IMR-90 (cell line): ENCODE data around the gene MAGI2. TPM values are rescaled to one million over a fixed set of nuclear protein-coding genes. Genes with fewer than 3 reads are reported as not detected.

Experiments
- ATAC-seq: fragments of 200-7000 bp; cut with Tn5 transposase; 2 replicates; pipeline ENCODE4 v1.9.1; 2020; ENCODE audit warnings: low read depth, mild to moderate bottlenecking, moderate library complexity
- BruUV-seq: library from RNA; stranded (reverse); fragments of 400-500 nt; replicated peaks from 2 replicates; lab custom pipeline; 2021; lab: Mats Ljungman, UMichigan
- CTCF ChIA-PET: fragments of 300-600 bp; formaldehyde crosslinking; extraction: SDS; loops from one replicate; lab custom pipeline; 2021; ENCODE audit warnings: antibody characterized with exemption; lab: Yijun Ruan, JAX
- POLR2A ChIA-PET: fragments of 300-600 bp; sonication (Branson Sonifier 250); formaldehyde crosslinking; loops from one replicate; lab custom pipeline; 2022; ENCODE audit warnings: antibody characterized with exemption; ENCODE audit not compliant: unreplicated experiment; lab: Charles Lee
- DNase-seq: peaks from one replicate; pipeline ENCODE4 v3.0.0; 2013
- H2AFZ ChIP-seq: replicated peaks from 2 replicates; pipeline ENCODE3; 2013; ENCODE audit warnings: low read length, mild to moderate bottlenecking; ENCODE audit not compliant: poor library complexity
- H2AK5ac ChIP-seq: 2 replicates; pipeline ENCODE4 v1.6.1; 2013; ENCODE audit warnings: low read depth, low read length, inconsistent platforms
- H2AK9ac ChIP-seq: replicated peaks from 2 replicates; pipeline ENCODE3; 2013; ENCODE audit warnings: mild to moderate bottlenecking, low read depth, low read length, moderate library complexity; ENCODE audit not compliant: poor library complexity
- H2BK120ac ChIP-seq: 2 replicates; pipeline ENCODE4 v1.6.1; 2013; ENCODE audit warnings: low read depth, low read length, inconsistent platforms
- H2BK15ac ChIP-seq: 3 replicates; pipeline ENCODE4 v1.6.1; 2013; ENCODE audit warnings: low read depth, low read length, inconsistent platforms
- H2BK20ac ChIP-seq: 2 replicates; pipeline ENCODE4 v1.6.1; 2013; ENCODE audit warnings: low read depth, mild to moderate bottlenecking, inconsistent platforms, low read length, moderate library complexity
- H2BK5ac ChIP-seq: 2 replicates; pipeline ENCODE4 v1.6.1; 2013; ENCODE audit warnings: mild to moderate bottlenecking, low read depth, low read length, inconsistent platforms; ENCODE audit not compliant: poor library complexity, severe bottlenecking
- H3K14ac ChIP-seq: replicated peaks from 2 replicates; pipeline ENCODE4 v1.6.1; 2013; ENCODE audit warnings: low read depth, low read length, inconsistent platforms
- H3K18ac ChIP-seq: 2 replicates; pipeline ENCODE4 v1.6.1; 2013; ENCODE audit warnings: low read depth, low read length, control low read depth
- H3K23ac ChIP-seq: 2 replicates; pipeline ENCODE4 v1.6.1; 2013; ENCODE audit warnings: low read depth, low read length, inconsistent platforms
- H3K27ac ChIP-seq: 2 replicates; pipeline ENCODE4 v1.5.1; 2013; ENCODE audit warnings: mild to moderate bottlenecking, control low read depth, low read length; ENCODE audit not compliant: insufficient read depth
- H3K27me3 ChIP-seq: 2 replicates; pipeline ENCODE4 v1.6.1; 2013; ENCODE audit warnings: low read length; ENCODE audit not compliant: control insufficient read depth, insufficient read depth
- H3K36me3 ChIP-seq: 2 replicates; pipeline ENCODE4 v1.6.1; 2013; ENCODE audit warnings: low read length, mixed read lengths; ENCODE audit not compliant: control insufficient read depth, insufficient read depth
- H3K4ac ChIP-seq: 2 replicates; pipeline ENCODE4 v1.6.1; 2013; ENCODE audit warnings: low read depth, low read length, inconsistent platforms
- H3K4me1 ChIP-seq: 2 replicates; pipeline ENCODE4 v1.6.1; 2013; ENCODE audit warnings: low read length, mixed read lengths; ENCODE audit not compliant: control insufficient read depth, insufficient read depth
- H3K4me2 ChIP-seq: 2 replicates; pipeline ENCODE4 v1.6.1; 2013; ENCODE audit warnings: low read depth, mild to moderate bottlenecking, control low read depth, low read length, moderate library complexity
- H3K4me3 ChIP-seq: 2 replicates; pipeline ENCODE4 v1.5.1; 2013; ENCODE audit warnings: low read depth, mild to moderate bottlenecking, control low read depth, low read length, moderate library complexity; ENCODE audit not compliant: insufficient read depth
- H3K56ac ChIP-seq: 2 replicates; pipeline ENCODE4 v1.6.1; 2013; ENCODE audit warnings: low read length, inconsistent platforms; ENCODE audit not compliant: insufficient read depth; ENCODE audit errors: extremely low read depth
- H3K79me1 ChIP-seq, 2 experiments: 2 replicates each; pipeline ENCODE4 v1.6.1; 2013; ENCODE audit warnings: low read length in 2 of 2, inconsistent platforms in 1 of 2, low read depth in 1 of 2
- H3K9ac ChIP-seq: 2 replicates; pipeline ENCODE4 v1.6.1; 2013; ENCODE audit warnings: low read depth, low read length, control low read depth
- H3K9me1 ChIP-seq: 2 replicates; pipeline ENCODE4 v1.6.1; 2013; ENCODE audit warnings: low read length, inconsistent platforms; ENCODE audit not compliant: insufficient read depth
- H3K9me3 ChIP-seq: 2 replicates; pipeline ENCODE4 v1.6.1; 2013; ENCODE audit warnings: low read length; ENCODE audit not compliant: control insufficient read depth, insufficient read depth
- H4K20me1 ChIP-seq: 2 replicates; pipeline ENCODE4 v1.6.1; 2013; ENCODE audit warnings: low read length, inconsistent platforms; ENCODE audit not compliant: insufficient read depth
- H4K5ac ChIP-seq: 2 replicates; pipeline ENCODE4 v1.6.1; 2013; ENCODE audit warnings: mild to moderate bottlenecking, low read depth, low read length, control low read depth
- H4K8ac ChIP-seq, 2 experiments: 2 replicates each; pipeline ENCODE4 v1.6.1; 2013; ENCODE audit warnings: low read depth in 2 of 2, low read length in 2 of 2, control low read depth in 1 of 2, inconsistent platforms in 1 of 2
- H4K91ac ChIP-seq: 2 replicates; pipeline ENCODE4 v1.6.1; 2013; ENCODE audit warnings: low read depth, low read length, inconsistent platforms; ENCODE audit not compliant: insufficient read depth
- BHLHE40 ChIP-seq: fragments of 150-350 bp; IDR thresholded peaks from 2 replicates; pipeline ENCODE4 v1.6.1; 2016; ENCODE audit warnings: mild to moderate bottlenecking, low read depth, low read length
- CEBPB ChIP-seq: IDR thresholded peaks from 2 replicates; pipeline ENCODE4 v1.6.1; 2012; ENCODE audit warnings: low read depth, low read length, improper control_type of control experiment
- CHD1 ChIP-seq: IDR thresholded peaks from 2 replicates; pipeline ENCODE4 v1.6.1; 2012; ENCODE audit warnings: low read depth, low read length, improper control_type of control experiment
- FOS ChIP-seq: fragments of 150-350 bp; IDR thresholded peaks from 2 replicates; pipeline ENCODE4 v1.6.1; 2016; ENCODE audit warnings: low read depth, low read length
- MAFK ChIP-seq: IDR thresholded peaks from 2 replicates; pipeline ENCODE4 v1.6.1; 2012; ENCODE audit warnings: low read depth, low read length, improper control_type of control experiment
- MAZ ChIP-seq: IDR thresholded peaks from 2 replicates; pipeline ENCODE4 v1.6.1; 2012; ENCODE audit warnings: low read depth, mild to moderate bottlenecking, low read length, improper control_type of control experiment, moderate library complexity, borderline replicate concordance
- MXI1 ChIP-seq: IDR thresholded peaks from 2 replicates; pipeline ENCODE4 v1.6.1; 2012; ENCODE audit warnings: low read depth, mild to moderate bottlenecking, low read length, moderate library complexity, borderline replicate concordance
- NFE2L2 ChIP-seq: fragments of 150-350 bp; IDR thresholded peaks from 2 replicates; pipeline ENCODE4 v1.6.1; 2016; ENCODE audit warnings: low read depth, mild to moderate bottlenecking, low read length
- POLR2A ChIP-seq: IDR thresholded peaks from 2 replicates; pipeline ENCODE4 v1.6.1; 2012; ENCODE audit warnings: mild to moderate bottlenecking, low read depth, low read length
- RAD21 ChIP-seq: IDR thresholded peaks from 2 replicates; pipeline ENCODE4 v1.6.1; 2012; ENCODE audit warnings: low read length, improper control_type of control experiment
- RCOR1 ChIP-seq: IDR thresholded peaks from 2 replicates; pipeline ENCODE4 v1.6.1; 2012; ENCODE audit warnings: mild to moderate bottlenecking, low read length, improper control_type of control experiment; ENCODE audit not compliant: insufficient replicate concordance
- RFX5 ChIP-seq: IDR thresholded peaks from 2 replicates; pipeline ENCODE4 v1.8.0; 2012; ENCODE audit warnings: low read depth, mild to moderate bottlenecking, low read length, moderate library complexity
- SMC3 ChIP-seq: fragments of 150-350 bp; IDR thresholded peaks from 2 replicates; pipeline ENCODE4 v1.6.1; 2016; ENCODE audit warnings: low read depth, mild to moderate bottlenecking, antibody characterized with exemption, low read length, moderate library complexity
- WGBS, 2 experiments: methylation state at CpG; one replicate each; pipeline versions ENCODE4 v1.1.5 to v1.1.7; 2013; ENCODE audit warnings: missing lambda C conversion rate in 2 of 2; ENCODE audit not compliant: insufficient read length in 1 of 2; ENCODE audit errors: extremely low coverage in 2 of 2; 5-methylcytosine and 5-hydroxymethylcytosine counted together
- dilution Hi-C: fragments of 300-500 bp; cut with HindIII; formaldehyde crosslinking; loops from one replicate; pipeline ENCODE4 v1.14.3; 2018; ENCODE audit warnings: low sequenced_read_pairs; ENCODE audit not compliant: unreplicated experiment
- in situ Hi-C: fragments of 300-500 bp; cut with MboI; formaldehyde crosslinking; loops from 3 replicates; pipeline ENCODE4 v1.14.3; 2019; ENCODE audit warnings: low sequenced_read_pairs, inconsistent platforms, mixed read lengths
- intact Hi-C: fragments of 100-400 bp; cut with micrococcal nuclease; formaldehyde crosslinking; loops from 2 replicates; pipeline ENCODE4 v1.10.0; 2022
- polyA plus RNA-seq, 3 experiments: library from polyadenylated mRNA; depleted of rRNA; stranded (reverse); fragments of >200 nt; gene quantifications; 2 replicates each; pipeline ENCODE4 v1.2.3, GENCODE V29; 2012; ENCODE audit warnings: low replicate concordance in 1 of 3
- total RNA-seq: library from RNA; depleted of rRNA; stranded (reverse); fragments of >200 nt; gene quantifications from 2 replicates; pipeline ENCODE4 v1.2.3, GENCODE V29; 2012
- TF ChIP-seq, protein P1 (sequence below): fragments of 150-350 bp; IDR thresholded peaks from 2 replicates; pipeline ENCODE4 v1.6.1; 2016; ENCODE audit warnings: low read depth, mild to moderate bottlenecking, low read length, moderate library complexity, borderline replicate concordance
- TF ChIP-seq, protein P2 (sequence below): conservative IDR thresholded peaks from 2 replicates; pipeline ENCODE4 v1.5.1; 2012; ENCODE audit warnings: mild to moderate bottlenecking, low read depth, low read length, improper control_type of control experiment
- TF ChIP-seq, protein P3 (sequence below): fragments of 150-350 bp; IDR thresholded peaks from 2 replicates; pipeline ENCODE4 v1.6.1; 2017; ENCODE audit warnings: mild to moderate bottlenecking, antibody characterized with exemption, low read length, low read depth

The MAGI2 gene
- total and polyA plus RNA-seq, 2 of the 4 experiments (the other 2 are of a cell fraction): 2.5 to 17.9 TPM

DNA sequence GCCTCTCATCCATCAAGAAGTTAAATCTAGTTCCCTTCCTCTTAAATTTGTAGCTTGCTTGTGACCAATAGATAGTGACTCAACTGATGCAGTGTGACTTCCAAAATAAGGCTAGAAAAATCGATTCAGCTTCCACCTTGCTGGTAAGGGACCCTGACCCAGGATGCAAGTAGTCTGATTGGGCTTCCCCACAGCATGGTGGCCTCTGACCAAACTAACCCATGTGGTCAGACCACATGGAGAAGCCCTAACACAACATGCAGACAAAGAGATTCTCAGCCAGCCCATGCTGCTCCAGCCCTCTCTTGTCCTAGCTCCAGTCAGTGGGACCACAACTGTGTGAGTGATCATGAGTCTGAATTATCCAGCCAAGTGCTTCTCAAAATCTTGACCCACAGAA, 710.8 kb downstream of the MAGI2 start:
- ATAC-seq: no peak
- Histone ChIP-seq H3K36me3 (no peaks in the 10 kb centered on the region), H3K79me1 (no peaks in the 10 kb centered on the region; a peak in 1 of 4 replicates), H4K20me1 (no peaks in the 10 kb centered on the region; the same call in 1 of the 2 replicates), H2BK20ac (no peak overlapping the region), H2BK5ac (no peak overlapping the region), H3K27me3 (no peaks in the 10 kb centered on the region), H2BK120ac (no peak overlapping the region), H3K23ac (no peak overlapping the region), H3K9me3 (0 out of 2 replicates have a peak, but pooled peaks cover 2% of the 10 kb centered on the region), H2AFZ (no peak overlapping the region), H3K56ac (no peak overlapping the region), H2BK15ac (no peak overlapping the region), H4K5ac (no peak overlapping the region), H4K91ac (no peak overlapping the region), H3K4me1 (no peaks in the 10 kb centered on the region), H3K18ac (no peak overlapping the region), H3K14ac (no peak overlapping the region), H2AK5ac (no peak overlapping the region), H3K4me2 (no peak overlapping the region), H3K9me1 (no peaks in the 10 kb centered on the region), H3K27ac (no peak overlapping the region), H3K4ac (no peak overlapping the region), H4K8ac (no peak overlapping the region), H2AK9ac (no peak overlapping the region), H3K9ac (no peak overlapping the region), H3K4me3 (no peak overlapping the region)
- in situ Hi-C loops (no loop called here), dilution Hi-C loops (no loop called here), intact Hi-C loops (no loop called here)
- no peak for DNase-seq
- no TSS peak for BruUV-seq
- POLR2A ChIA-PET: no interaction called here
- no CpG with 5 or more reads among the region's 1 CpG for whole genome bisulfite sequencing, 2 experiments
- no peak for TF ChIP-seq CEBPB
- no peak for TF ChIP-seq POLR2A
- no peak for TF ChIP-seq MXI1
- no peak for TF ChIP-seq CHD1
- TF ChIP-seq SMC3: no peak
- TF ChIP-seq FOS: no peak
- TF ChIP-seq, protein P1, sequence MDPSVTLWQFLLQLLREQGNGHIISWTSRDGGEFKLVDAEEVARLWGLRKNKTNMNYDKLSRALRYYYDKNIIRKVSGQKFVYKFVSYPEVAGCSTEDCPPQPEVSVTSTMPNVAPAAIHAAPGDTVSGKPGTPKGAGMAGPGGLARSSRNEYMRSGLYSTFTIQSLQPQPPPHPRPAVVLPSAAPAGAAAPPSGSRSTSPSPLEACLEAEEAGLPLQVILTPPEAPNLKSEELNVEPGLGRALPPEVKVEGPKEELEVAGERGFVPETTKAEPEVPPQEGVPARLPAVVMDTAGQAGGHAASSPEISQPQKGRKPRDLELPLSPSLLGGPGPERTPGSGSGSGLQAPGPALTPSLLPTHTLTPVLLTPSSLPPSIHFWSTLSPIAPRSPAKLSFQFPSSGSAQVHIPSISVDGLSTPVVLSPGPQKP: no peak
- no peak for TF ChIP-seq MAZ
- TF ChIP-seq RCOR1: no peak
- TF ChIP-seq, protein P2, sequence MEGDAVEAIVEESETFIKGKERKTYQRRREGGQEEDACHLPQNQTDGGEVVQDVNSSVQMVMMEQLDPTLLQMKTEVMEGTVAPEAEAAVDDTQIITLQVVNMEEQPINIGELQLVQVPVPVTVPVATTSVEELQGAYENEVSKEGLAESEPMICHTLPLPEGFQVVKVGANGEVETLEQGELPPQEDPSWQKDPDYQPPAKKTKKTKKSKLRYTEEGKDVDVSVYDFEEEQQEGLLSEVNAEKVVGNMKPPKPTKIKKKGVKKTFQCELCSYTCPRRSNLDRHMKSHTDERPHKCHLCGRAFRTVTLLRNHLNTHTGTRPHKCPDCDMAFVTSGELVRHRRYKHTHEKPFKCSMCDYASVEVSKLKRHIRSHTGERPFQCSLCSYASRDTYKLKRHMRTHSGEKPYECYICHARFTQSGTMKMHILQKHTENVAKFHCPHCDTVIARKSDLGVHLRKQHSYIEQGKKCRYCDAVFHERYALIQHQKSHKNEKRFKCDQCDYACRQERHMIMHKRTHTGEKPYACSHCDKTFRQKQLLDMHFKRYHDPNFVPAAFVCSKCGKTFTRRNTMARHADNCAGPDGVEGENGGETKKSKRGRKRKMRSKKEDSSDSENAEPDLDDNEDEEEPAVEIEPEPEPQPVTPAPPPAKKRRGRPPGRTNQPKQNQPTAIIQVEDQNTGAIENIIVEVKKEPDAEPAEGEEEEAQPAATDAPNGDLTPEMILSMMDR: no peak
- TF ChIP-seq RFX5: no peak
- no peak for TF ChIP-seq NFE2L2
- no peak for TF ChIP-seq BHLHE40
- TF ChIP-seq, protein P3, sequence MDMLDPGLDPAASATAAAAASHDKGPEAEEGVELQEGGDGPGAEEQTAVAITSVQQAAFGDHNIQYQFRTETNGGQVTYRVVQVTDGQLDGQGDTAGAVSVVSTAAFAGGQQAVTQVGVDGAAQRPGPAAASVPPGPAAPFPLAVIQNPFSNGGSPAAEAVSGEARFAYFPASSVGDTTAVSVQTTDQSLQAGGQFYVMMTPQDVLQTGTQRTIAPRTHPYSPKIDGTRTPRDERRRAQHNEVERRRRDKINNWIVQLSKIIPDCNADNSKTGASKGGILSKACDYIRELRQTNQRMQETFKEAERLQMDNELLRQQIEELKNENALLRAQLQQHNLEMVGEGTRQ: no peak
- TF ChIP-seq RAD21: no peak
- TF ChIP-seq MAFK: no peak
- CTCF ChIA-PET: interaction anchor here (0.6 kb wide), 1 partner anchor 491 kb away, joined by 5 read pairs; no protein-coding TSS in a partner anchor
